GM12875 (cell line): ENCODE measurements around the gene SEMA6A.

Experiments used
- H3K4me3 ChIP-seq: one replicate; pipeline ENCODE4 v1.5.1; 2011; ENCODE audit warnings: low read depth, low read length, control low read depth
- TF ChIP-seq, protein P1 (sequence below): IDR thresholded peaks from 2 replicates; pipeline ENCODE4 v1.5.1; 2011; ENCODE audit warnings: low read depth, mild to moderate bottlenecking, control low read depth, inconsistent platforms, low read length, moderate library complexity, borderline replicate concordance; ENCODE audit not compliant: insufficient read depth

Gene SEMA6A

GRCh38 chr5:116476897-116477537, 97.6 kb downstream of the SEMA6A start:
- TF ChIP-seq, protein P1, sequence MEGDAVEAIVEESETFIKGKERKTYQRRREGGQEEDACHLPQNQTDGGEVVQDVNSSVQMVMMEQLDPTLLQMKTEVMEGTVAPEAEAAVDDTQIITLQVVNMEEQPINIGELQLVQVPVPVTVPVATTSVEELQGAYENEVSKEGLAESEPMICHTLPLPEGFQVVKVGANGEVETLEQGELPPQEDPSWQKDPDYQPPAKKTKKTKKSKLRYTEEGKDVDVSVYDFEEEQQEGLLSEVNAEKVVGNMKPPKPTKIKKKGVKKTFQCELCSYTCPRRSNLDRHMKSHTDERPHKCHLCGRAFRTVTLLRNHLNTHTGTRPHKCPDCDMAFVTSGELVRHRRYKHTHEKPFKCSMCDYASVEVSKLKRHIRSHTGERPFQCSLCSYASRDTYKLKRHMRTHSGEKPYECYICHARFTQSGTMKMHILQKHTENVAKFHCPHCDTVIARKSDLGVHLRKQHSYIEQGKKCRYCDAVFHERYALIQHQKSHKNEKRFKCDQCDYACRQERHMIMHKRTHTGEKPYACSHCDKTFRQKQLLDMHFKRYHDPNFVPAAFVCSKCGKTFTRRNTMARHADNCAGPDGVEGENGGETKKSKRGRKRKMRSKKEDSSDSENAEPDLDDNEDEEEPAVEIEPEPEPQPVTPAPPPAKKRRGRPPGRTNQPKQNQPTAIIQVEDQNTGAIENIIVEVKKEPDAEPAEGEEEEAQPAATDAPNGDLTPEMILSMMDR: no peak

DNA sequence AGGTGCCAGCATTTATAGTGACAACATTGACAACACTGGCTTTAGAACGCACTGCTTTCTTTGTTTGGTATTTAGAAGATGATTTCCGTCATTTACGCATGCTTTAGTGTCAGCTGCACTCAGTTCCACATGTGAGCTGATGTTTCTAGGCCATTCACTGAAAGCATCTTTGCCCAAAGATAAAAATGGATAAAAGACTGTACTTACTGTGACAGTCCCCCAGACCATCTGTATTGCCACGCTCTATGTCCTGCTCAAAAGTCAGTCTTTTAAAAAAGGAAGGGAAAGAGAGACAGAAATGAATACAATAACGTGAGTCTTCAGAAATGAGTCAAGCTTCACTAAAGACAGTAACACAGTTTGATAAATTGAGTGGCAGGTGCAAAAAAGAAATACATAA, 99.3 kb downstream of the SEMA6A start:
- TF ChIP-seq, protein P1: no peak
- H3K4me3 ChIP-seq: no peak overlapping the region

More at GRCh38 chr5:116476897-116477537, 97.6 kb downstream of the SEMA6A start:
- H3K4me3 ChIP-seq: no peak overlapping the region

DNA sequence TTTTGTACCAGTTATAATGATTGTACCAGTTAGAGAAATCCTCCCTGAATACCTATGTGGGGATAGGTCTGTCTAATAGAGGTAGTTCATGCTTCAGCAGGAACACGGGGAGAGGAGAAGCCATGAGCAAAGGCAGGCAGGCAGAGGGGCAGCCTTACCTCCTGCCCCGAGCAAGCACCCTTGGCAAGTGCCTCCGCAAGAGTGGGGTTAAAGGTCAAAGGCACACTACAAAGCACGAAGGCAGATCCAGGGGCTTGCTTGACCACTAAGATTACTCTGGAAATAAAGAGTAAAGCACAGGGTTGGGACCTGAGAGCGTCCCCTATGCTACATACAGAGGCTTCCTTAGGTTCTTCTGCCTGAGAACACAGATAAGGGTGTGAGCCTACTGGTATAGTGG, 100.9 kb downstream of the SEMA6A start:
- TF ChIP-seq, protein P1: no peak

DNA sequence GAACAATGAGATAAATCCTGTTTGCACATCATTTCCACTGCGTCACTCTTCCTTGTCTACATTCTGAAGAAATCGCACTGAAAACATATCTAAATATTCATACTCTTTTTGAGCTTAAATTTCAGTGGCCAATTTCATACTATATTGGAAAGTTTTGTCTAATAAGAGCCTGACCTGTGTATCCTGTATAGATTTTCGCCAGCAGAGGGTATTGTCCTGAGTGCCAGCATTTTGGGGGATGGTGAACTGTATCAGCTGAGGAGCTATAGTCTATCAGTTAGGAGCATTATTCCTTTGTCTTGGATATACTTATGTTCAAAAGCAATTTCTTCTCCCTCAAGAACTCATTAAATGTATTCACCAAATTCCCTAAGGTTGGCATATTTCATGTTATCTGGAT, 102.3 kb downstream of the SEMA6A start:
- TF ChIP-seq, protein P1: no peak
- no peak overlapping the region for H3K4me3 ChIP-seq

More for the DNA sequence above, 100.9 kb downstream of the SEMA6A start:
- H3K4me3 ChIP-seq: no peak overlapping the region

GRCh38 chr5:116469631-116470030, 105.0 kb downstream of the SEMA6A start:
- H3K4me3 ChIP-seq: no peak overlapping the region
- TF ChIP-seq, protein P1: no peak

DNA sequence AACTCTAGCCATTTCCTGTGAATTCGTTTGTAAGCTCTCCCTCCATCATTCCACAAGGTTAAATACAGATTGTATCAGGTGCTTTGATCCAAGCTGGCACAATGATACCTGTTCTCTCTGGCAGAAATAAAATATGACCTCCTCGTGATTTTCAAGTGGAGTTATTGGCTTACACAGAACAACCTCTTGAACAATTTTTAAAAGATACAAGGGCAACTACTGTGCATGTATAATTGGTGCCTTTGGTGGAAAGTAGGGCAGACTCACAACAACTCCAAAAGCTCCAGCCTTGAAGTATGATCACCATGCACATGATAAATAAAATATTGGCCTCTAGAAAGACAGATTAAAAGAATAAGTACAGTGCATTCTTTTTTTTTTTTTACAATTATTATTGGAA, 106.0 kb downstream of the SEMA6A start:
- no peak overlapping the region for H3K4me3 ChIP-seq
- TF ChIP-seq, protein P1: no peak

DNA sequence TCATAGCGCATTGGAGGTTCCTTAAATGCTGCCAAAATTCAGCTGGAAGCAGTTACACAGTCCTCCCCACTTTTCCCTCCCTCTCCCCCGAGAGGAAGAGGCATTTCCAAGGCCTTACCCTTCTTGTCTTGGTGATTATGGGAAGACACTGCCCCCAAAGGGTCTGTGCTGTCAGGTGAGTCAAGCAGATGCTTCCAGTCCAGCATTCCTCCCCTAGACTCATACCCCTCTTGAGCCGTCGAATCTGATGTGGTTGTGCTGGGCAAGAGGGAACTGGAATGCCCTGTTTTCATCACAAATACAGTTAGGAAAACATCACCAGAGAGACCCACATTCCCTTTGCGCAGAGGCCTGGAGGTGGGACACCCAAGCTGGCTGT, 107.2 kb downstream of the SEMA6A start:
- no peak overlapping the region for H3K4me3 ChIP-seq
- TF ChIP-seq, protein P1: no peak
